ENCODE measurements around the gene TTLL11.

TTLL11 gene

DNA sequence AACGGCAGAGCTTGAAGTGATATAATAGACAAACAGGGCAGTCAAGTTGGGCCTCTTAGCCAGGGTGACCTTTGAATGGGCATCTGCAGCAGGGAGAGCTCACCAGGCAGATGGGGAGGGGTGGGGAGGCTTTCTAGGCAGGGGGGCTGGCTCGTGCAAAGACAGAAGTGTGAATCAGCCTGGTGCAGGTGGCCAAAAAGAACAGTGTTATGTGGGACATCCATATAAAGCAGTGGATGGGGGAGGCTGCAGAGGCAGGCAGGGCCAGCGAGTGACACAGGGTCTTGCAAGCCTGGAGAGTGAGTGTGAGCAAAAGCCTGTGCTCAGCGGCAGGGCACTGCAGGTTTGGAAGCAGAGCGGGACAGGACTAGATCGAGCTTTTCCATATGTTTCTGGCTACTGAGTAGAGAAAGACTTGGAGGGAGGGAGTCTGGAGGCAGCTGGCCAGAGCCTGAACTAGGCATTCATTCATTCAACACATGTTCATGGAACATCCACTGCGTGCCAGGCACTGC lies 14.2 kb upstream of the TTLL11 start:
- DNase-seq, result no peak

DNA sequence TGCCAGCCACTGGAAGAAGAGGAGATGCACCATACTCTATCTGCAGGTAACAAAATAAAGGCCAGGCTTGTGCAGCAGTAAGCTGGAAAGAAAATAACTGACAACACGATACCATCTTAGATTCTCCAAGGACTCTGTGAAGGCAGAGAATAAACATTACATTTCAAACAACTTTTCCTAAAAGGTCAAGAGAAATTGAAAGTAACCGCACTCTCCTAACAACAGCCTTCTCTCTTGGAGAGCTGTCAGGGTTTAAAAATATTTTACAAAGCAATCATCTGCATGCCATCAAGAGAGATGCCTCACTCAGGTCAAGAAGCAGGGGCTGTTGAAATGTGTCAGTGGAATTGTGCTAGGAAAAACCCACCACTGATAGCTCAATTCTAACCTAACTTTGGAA lies 13.5 kb upstream of the TTLL11 start:
- DNase-seq, result no peak

DNA sequence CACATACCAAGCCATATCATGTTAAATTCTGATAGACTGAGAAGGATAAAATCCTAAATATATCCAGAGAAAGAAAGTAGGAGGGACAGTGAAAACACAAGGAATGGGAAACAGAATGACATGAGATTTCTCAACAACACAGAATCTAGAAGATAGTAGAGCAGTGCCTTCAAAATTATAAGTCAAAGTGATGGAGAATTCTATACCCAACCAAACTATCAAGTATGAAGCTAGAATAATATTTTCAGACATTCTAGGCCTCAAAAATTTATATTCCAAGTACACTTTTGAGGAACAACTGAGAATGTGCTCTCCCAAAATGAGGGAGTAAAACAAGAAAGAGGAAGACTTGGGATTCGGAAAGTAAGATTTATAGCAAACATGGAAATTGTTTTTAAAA lies 10.9 kb upstream of the TTLL11 start:
- DNase-seq, result no peak

DNA sequence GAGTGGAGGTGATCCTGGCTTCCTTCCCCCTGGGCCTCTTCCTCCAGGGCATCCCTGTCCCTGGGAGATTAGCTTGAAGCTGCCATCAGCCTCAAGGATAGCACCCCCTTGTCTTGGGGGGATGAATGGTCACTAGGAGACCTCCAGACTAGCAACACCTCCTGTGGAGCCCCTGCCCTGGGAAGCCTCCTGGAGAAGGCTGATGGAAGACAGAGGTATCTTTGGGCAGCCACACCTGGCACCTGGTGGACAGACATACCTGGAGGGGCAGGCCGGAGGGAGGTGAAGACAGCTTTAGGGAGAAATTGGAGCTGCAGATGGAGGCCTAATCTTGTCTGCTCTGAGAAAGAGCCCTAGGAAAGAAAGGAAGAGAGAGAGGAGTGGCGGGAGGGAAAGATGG lies 9.0 kb upstream of the TTLL11 start:
- no peak for DNase-seq

GRCh38 chr9:122100756-122101155 lies 7.6 kb upstream of the TTLL11 start:
- DNase-seq, result no peak

DNA sequence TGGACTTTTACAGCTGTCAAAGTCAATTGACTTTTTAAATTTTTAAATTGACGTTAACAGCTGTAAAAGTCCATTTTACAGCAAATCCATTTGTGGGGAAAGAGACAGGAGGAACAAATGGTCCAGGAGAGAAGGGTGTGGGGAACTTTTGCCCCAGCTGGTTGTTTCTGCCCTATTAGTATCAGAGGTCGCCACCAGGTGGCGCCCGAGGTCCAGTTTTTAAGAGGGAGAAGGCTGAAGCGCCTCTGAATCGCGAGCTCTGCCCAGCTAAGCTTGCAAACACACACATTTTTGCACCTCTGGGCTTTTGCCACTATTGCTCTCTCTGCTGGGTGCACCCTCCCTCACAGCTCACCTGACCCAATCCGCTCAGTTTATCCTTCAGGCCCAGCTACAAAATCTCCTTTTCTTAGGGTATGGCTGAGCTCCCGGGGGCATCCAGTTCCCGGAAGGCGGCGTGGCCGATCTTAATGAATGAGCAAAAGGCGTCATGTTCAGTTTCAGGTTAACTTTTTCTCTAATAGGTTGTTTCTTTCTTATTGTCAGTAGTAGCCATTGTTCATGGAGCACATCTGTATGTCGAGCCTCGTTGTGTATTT lies 6.3 kb upstream of the TTLL11 start:
- DNase-seq, result peak; percentile 93

DNA sequence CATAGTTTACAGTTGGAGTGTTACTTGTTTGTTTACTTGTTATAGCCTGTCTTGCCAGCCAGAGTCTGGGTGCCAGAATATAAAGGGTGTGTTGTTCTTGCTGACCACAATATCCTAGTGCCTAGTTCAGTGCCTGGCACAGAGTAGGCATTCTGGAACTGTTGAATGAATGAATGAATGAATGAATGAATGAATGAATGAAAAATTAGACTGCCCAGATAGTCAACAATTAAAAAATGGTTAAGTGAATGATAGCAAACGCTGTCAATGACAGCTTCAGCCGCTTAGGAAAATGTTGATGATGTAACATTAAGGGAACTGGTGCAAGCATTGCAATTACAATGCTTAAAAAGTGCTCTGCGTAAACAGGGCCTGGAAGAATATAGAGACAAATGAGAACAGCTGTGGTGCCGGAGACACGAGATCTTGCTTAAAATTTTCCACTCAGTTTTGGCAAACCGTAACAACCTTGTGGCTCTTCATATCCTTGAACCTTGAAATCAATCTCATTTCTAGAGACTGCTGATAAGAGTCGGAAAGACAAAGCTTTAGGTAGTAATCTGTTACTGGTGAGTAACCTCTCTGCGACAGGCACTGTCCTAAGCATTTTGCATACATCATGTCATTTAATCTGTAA lies 4.7 kb upstream of the TTLL11 start:
- DNase-seq, result no peak

DNA sequence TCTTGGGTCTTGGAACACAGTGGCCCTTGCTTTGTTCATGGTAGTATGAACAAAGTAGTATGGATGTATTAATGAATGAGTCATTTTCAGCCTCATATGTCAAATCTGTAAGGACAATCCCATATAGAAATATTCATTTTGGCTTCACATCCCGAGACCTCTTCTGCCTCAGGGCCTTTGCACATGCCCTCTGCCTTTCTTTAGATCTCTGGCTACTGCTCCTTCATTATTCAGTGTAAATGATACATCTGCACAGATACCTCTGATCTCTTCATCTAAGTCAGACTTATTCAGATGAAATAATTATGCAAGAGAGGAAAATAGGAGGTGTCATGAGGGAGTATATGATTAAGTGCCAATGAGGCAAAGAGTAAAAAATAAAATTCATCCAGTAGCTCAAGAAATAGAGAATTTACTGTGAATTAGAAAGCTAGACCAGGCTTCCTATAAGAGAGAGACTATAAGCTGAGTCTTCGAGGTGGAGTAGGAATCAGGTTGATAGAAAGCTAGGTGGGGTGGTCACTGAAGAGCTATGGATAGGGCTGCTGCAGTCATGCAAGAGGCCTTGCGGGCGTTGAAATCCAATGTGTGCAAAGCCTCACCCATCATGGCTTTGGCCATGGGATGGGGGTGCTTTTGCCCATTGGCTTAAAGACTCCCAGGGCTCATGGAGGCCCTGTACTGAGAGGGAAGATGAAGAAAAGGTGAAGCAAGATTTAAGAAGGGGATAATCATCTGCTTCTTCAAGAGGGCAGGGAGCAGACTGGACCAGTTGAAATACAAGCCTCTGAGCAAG lies 3.7 kb upstream of the TTLL11 start:
- no peak for DNase-seq

- DNase-seq, result peak; percentile 80
These were observed 2.1 kb upstream of the TTLL11 start for GRCh38 chr9:122095010-122095767.

- DNase-seq, result no peak
These were observed 1.2 kb downstream of the TTLL11 start for GRCh38 chr9:122091682-122092592.

GRCh38 chr9:122090981-122091380 lies 2.1 kb downstream of the TTLL11 start:
- DNase-seq, result no peak

DNA sequence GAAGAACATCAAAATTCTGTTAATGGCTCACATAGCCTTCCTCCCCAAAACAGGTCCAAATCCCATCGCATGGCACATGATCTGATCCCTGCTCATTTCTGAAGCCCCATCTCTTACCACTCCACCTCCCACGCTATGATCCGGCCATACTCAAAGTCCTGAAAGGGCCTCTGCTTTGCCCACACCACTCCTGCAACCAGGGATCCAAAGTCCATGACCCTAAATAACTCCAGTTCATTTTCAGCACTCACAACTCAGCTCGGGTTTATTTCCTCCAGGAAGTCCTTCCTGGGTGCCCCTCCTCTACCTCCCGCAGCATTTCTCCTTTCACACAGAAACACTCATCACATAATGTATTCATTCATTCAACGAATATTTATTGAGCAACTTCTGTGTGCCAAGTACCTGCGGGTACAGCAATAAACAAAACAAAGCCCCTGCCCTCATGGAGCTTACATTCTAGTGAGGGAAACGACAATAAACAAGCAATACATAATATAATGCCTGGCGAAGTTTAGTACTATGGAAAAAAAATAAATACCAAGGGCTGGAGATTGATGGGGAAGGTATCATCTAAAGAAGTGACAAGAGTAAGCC lies 2.7 kb downstream of the TTLL11 start:
- no peak for DNase-seq

GRCh38 chr9:122088880-122089706 lies 4.0 kb downstream of the TTLL11 start:
- no peak for DNase-seq

GRCh38 chr9:122087406-122088200 lies 5.5 kb downstream of the TTLL11 start:
- no peak for DNase-seq

GRCh38 chr9:122086873-122087272 lies 6.2 kb downstream of the TTLL11 start:
- no peak for DNase-seq

DNA sequence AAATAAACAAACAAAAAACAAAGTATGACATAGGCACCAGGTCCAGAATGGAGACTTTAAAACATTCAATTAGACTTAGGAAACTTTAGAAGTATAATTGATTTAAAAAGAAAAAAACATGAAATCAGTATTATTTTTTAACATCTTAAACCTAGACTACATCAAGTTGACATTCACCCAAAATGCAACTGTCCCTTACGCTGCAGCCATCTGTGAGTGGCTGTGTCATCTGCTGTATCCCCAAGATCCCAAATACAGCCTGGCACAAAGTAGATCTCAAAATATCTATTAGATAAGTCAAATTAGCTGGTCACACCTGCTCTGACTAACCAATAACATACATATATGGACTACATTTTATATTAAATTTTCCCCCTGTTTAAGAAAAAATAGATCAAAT lies 7.8 kb downstream of the TTLL11 start:
- DNase-seq, result no peak

DNA sequence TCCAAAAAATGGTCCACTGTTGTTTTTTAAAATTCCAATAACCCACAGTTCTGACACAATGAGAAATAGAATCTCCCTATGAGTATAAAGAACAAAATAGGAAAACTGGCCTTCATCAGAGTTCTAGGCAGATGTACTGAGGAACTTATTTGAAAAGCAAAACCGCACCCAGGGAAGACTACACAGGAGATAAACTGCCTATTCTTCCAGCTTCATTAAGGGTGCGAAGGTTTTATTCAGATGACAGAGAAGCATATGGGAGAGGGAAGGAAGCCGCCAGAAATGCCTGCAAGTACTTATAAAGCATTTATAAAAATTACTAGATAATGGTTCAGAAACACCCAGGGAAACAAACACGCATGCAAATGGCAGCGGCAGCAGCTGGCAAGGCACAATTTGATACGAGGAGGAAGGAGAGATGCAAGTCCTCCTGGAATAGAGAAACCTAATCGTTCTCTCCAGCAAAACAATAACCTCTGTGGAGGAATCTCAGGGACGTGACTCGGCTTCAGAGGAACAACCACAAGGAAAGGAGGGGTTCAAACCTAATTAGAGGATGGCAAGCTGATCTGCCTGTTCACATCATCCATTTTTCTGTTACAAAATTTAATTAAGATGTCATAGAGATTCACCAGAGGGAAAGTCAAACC lies 9.0 kb downstream of the TTLL11 start:
- DNase-seq, result no peak

DNA sequence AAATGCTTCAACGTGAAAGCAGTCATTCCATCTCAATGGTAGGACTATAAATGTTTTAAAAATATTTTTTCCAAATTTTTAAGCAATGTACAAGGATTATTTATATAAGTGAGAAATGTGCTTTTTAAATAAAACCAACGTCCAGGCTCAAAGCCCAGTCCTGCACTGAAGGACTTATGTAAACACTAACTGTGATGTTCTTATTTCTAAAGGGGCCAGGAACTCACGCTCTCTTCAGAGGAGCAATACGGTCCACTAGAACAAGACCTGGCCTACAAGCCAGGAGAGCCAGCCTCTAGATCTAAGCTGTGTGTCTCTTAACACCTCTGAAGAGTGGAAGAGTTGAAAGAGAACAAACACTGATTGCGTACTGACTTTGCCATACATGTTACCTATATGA lies 12.1 kb downstream of the TTLL11 start:
- DNase-seq, result no peak

DNA sequence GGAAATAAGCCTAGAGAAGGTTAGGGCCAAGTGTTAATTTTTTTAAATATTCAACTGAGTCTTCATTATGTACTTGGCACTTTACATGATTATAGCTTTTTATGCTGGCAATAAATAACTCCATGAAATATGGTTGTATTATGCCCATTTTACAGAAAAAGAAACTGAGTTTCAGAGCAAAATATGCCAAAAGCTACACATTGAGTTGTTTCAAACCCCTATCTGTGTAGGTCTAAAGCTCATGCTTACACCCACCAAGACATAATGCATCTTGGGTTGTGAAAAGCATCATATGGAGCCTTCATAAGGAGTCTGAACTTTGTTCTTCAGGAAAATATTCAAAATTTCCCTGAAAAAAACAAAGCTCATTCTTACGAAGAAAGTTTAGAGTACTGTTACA lies 14.6 kb downstream of the TTLL11 start:
- no peak for DNase-seq

Measured in activated effector memory CD4-positive, alpha-beta T cell treated with anti-CD3 and anti-CD28 coated beads, Interleukin-2, amount 50 U/mL, for 16 hours (primary cell).